HEK293 (cell line): ENCODE data around the gene PGPEP1.
"Not testable (repeated sequence)": the region's sequence is repeated elsewhere in the genome, so short reads cannot be mapped to it uniquely, and the experiment has no call there.

Experiments
- CTCF ChIA-PET: fragments of 350-600 bp; formaldehyde crosslinking; extraction: SDS; loops from one replicate; lab custom pipeline; 2021; ENCODE audit warnings: antibody characterized with exemption; lab: Yijun Ruan, JAX
- POLR2A ChIA-PET: fragments of 300-600 bp; formaldehyde crosslinking; extraction: SDS; loops from one replicate; lab custom pipeline; 2020; ENCODE audit warnings: antibody characterized with exemption, inconsistent platforms; lab: Yijun Ruan, JAX
- H3K27ac ChIP-seq: fragments of 200-500 bp; sonication (Bioruptor generic); 2 replicates; pipeline ENCODE4 v1.5.1; 2014; ENCODE audit warnings: low read depth, low read length, control low read depth, inconsistent platforms; ENCODE audit errors: extremely low read depth
- H3K36me3 ChIP-seq, 2 experiments: fragments of 200-500 bp in 1 of 2; sonication (Bioruptor generic) in 1 of 2; 1 replicate in 1 of 2; 2 replicates in 1 of 2; pipeline ENCODE4 v1.5.1; 2014 to 2017; ENCODE audit warnings: inconsistent platforms in 2 of 2, low read length in 2 of 2; ENCODE audit not compliant: control insufficient read depth in 2 of 2, insufficient read depth in 1 of 2
- H3K4me1 ChIP-seq: fragments of 200-500 bp; sonication (Bioruptor generic); 2 replicates; pipeline ENCODE4 v1.5.1; 2014; ENCODE audit warnings: mild to moderate bottlenecking, low read length, inconsistent platforms; ENCODE audit not compliant: control insufficient read depth, insufficient read depth
- H3K4me3 ChIP-seq: 2 replicates; pipeline ENCODE4 v1.5.1; 2011; ENCODE audit warnings: low read depth, mild to moderate bottlenecking, control low read depth, low read length, moderate library complexity
- H3K9me3 ChIP-seq: fragments of 200-500 bp; sonication (Bioruptor generic); 2 replicates; pipeline ENCODE4 v1.5.1; 2014; ENCODE audit warnings: low read depth, low read length, inconsistent platforms; ENCODE audit not compliant: control insufficient read depth, insufficient read depth
- CTCF ChIP-seq: fragments of 450-650 bp; formaldehyde crosslinking; IDR thresholded peaks from 2 replicates; pipeline ENCODE4 v1.5.1; 2016; ENCODE audit warnings: missing biosample characterization, missing genetic modification characterization
- KLF1 ChIP-seq: fragments of 450-650 bp; formaldehyde crosslinking; IDR thresholded peaks from 2 replicates; pipeline ENCODE4 v1.5.1; 2016; ENCODE audit warnings: missing biosample characterization, missing genetic modification characterization
- SP7 ChIP-seq: fragments of 450-650 bp; formaldehyde crosslinking; IDR thresholded peaks from 2 replicates; pipeline ENCODE4 v1.5.1; 2016; ENCODE audit warnings: missing biosample characterization, missing genetic modification characterization
- TCF7L2 ChIP-seq: IDR thresholded peaks from 2 replicates; pipeline ENCODE4 v1.6.1; 2011; ENCODE audit warnings: low read depth, mild to moderate bottlenecking, inconsistent platforms, low read length, moderate library complexity, borderline replicate concordance
- ZNF174 ChIP-seq: fragments of 450-650 bp; formaldehyde crosslinking; IDR thresholded peaks from 2 replicates; pipeline ENCODE4 v1.5.0; 2017; ENCODE audit warnings: missing biosample characterization, mild to moderate bottlenecking, missing genetic modification characterization
- ZNF18 ChIP-seq: fragments of 450-650 bp; formaldehyde crosslinking; IDR thresholded peaks from 2 replicates; pipeline ENCODE4 v1.5.1; 2016; ENCODE audit warnings: missing biosample characterization, missing genetic modification characterization
- ZNF404 ChIP-seq: fragments of 450-650 bp; formaldehyde crosslinking; IDR thresholded peaks from 2 replicates; pipeline ENCODE4 v1.5.1; 2017; ENCODE audit warnings: missing biosample characterization, missing genetic modification characterization
- ZNF449 ChIP-seq: fragments of 450-650 bp; formaldehyde crosslinking; IDR thresholded peaks from 2 replicates; pipeline ENCODE4 v1.5.1; 2017; ENCODE audit warnings: missing biosample characterization, mild to moderate bottlenecking, missing genetic modification characterization, moderate library complexity
- ZNF580 ChIP-seq: fragments of 450-650 bp; formaldehyde crosslinking; IDR thresholded peaks from 2 replicates; pipeline ENCODE4 v1.5.1; 2016; ENCODE audit warnings: missing biosample characterization, missing genetic modification characterization
- ZNF623 ChIP-seq: fragments of 450-650 bp; formaldehyde crosslinking; IDR thresholded peaks from 2 replicates; pipeline ENCODE4 v1.5.1; 2016; ENCODE audit warnings: missing biosample characterization, missing genetic modification characterization
- ZNF660 ChIP-seq: fragments of 450-650 bp; IDR thresholded peaks from 2 replicates; pipeline ENCODE4 v1.5.1; 2018; ENCODE audit warnings: missing biosample characterization, mild to moderate bottlenecking, missing genetic modification characterization

PGPEP1 gene

DNA sequence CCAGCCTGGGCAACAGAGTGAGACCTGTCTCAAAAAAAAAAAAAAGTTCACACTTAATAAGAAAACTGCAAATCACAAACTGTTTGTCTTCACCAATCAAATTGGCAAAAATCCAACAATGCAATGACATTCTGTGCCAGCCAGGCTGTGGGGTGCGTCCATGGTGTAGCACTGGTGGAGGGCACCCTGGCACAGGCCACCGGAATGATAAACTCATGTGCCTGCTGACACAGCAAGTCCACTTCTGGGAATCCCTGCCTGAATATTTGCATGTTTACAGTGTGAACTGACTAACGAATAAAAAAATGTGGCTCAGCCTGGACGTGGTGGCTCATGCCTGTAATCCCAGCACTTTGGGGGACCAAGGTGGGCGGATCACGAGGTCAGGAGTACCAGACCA lies 58.6 kb downstream of the PGPEP1 start:
- Histone ChIP-seq H3K36me3 (no peaks in the 10 kb centered on the region), H3K27ac (no peak overlapping the region), H3K4me1 (no peaks in the 10 kb centered on the region), H3K4me3 (no peak overlapping the region), H3K9me3 (no peaks in the 10 kb centered on the region)
- ChIA-PET CTCF (interaction anchor here (0.6 to 8.5 kb wide), 4 partner anchors 11 to 70 kb away, joined by 3 to 68 read pairs (median 6); partner anchors contain the start of genes GDF15 and SSBP4), POLR2A (no interaction called here)
- TF ChIP-seq KLF1 = no peak
- peak; percentile 79 for TF ChIP-seq ZNF18 (tag by site-specific recombination)
- TF ChIP-seq SP7 = no peak

GRCh38 chr19:18401580-18402112 lies 61.2 kb downstream of the PGPEP1 start:
- TF ChIP-seq CTCF = peak; percentile 56; the same call in 1 of the 2 replicates
- peak; percentile 59; the same call in 1 of the 2 replicates for TF ChIP-seq ZNF580 (tag by site-specific recombination)
- TF ChIP-seq ZNF660 (tag by site-specific recombination) = 0 out of 2 replicates have a peak, but pooled peaks have one; percentile 49
- peak; percentile 80 for TF ChIP-seq ZNF449 (tag by site-specific recombination)
- peak; percentile 99 for TF ChIP-seq ZNF623 (tag by site-specific recombination)
- no peak for TF ChIP-seq ZNF404 (tag by site-specific recombination)
- TF ChIP-seq ZNF174 = no peak
- TF ChIP-seq TCF7L2 = no peak
- H3K27ac ChIP-seq = no peak overlapping the region
- no peaks in the 10 kb centered on the region for H3K36me3 ChIP-seq
- POLR2A ChIA-PET = interaction anchor here (0.6 to 1.1 kb wide), 2 partner anchors 120 to 122 kb away, joined by 3 read pairs; partner anchors contain the start of gene JUND
- H3K4me1 ChIP-seq = no peaks in the 10 kb centered on the region
- no peak overlapping the region for H3K4me3 ChIP-seq
- CTCF ChIA-PET = interaction anchor here (0.7 to 8.5 kb wide), 10 partner anchors 9 to 541 kb away, joined by 3 to 68 read pairs (median 5); partner anchors contain the start of gene GDF15
- H3K9me3 ChIP-seq = no peaks in the 10 kb centered on the region

- H3K9me3 ChIP-seq, H3K4me1 ChIP-seq, H3K27ac ChIP-seq, H3K4me3 ChIP-seq, H3K36me3 ChIP-seq, POLR2A ChIA-PET: not testable (repeated sequence)
- CTCF ChIA-PET = interaction anchor here (0.6 to 8.5 kb wide), 7 partner anchors 8 to 123 kb away, joined by 3 to 68 read pairs (median 4); partner anchors contain the start of gene GDF15
These were observed 62.3 kb downstream of the PGPEP1 start for GRCh38 chr19:18402455-18403248.

- H3K27ac ChIP-seq, H3K36me3 ChIP-seq, H3K9me3 ChIP-seq, H3K4me3 ChIP-seq, H3K4me1 ChIP-seq: not testable (repeated sequence)
- ChIA-PET CTCF (interaction anchor here (1.1 to 2.7 kb wide), 5 partner anchors 15 to 126 kb away, joined by 4 to 14 read pairs (median 6); no protein-coding TSS in a partner anchor), POLR2A (interaction anchor here (0.7 kb wide), 1 partner anchor 26 kb away, joined by 4 read pairs; no protein-coding TSS in a partner anchor)
These were observed 65.4 kb downstream of the PGPEP1 start for GRCh38 chr19:18405754-18406153.
